ENCODE measurements around the gene COMMD1. TPM values are rescaled to one million over a fixed set of nuclear protein-coding genes. Genes with fewer than 3 reads are reported as not detected.

Gene COMMD1
- polyA plus RNA-seq, 4 donors: 29.1 to 45.4 (median 37.5) TPM

- H3K36me3 ChIP-seq (ENCODE audit: control insufficient read depth in 3 of 3, insufficient read depth in 2 of 3, low read depth in 1 of 3, low read length in 3 of 3): peaks cover 0 to 3% (median 0%) of the 10 kb centered on the region in 3 donors
- peaks cover 4 to 6% (median 5%) of the 10 kb centered on the region in 3 donors for H3K4me1 ChIP-seq (ENCODE audit: control insufficient read depth in 3 of 3, insufficient read depth in 2 of 3, low read depth in 1 of 3, low read length in 2 of 3)
- H3K27ac ChIP-seq (ENCODE audit: low read depth in 1 of 3, low read length in 2 of 3): peak overlapping the region; percentile 78 to 87 (median 83)
- H3K4me3 ChIP-seq (ENCODE audit: low read depth in 1 of 3, low read length in 3 of 3): no peak overlapping the region
- no peaks in the 10 kb centered on the region for H3K27me3 ChIP-seq (ENCODE audit: control insufficient read depth in 3 of 3, insufficient read depth in 3 of 3, low read length in 3 of 3)
- WGBS, 3 donors: 24 to 61% (median 45%) methylated on average over 5 of the region's 5 CpGs
- FAIRE-seq: no peak
- H3K9me3 ChIP-seq (ENCODE audit: control insufficient read depth in 2 of 2, insufficient read depth in 1 of 2, low read depth in 1 of 2, low read length in 1 of 2): peaks cover 0 to 14% of the 10 kb centered on the region in 2 donors
- DNase-seq: peak; percentile 84 to 93
Measured at GRCh38 chr2:61962095-61962984, 56.9 kb downstream of the COMMD1 start.

DNA sequence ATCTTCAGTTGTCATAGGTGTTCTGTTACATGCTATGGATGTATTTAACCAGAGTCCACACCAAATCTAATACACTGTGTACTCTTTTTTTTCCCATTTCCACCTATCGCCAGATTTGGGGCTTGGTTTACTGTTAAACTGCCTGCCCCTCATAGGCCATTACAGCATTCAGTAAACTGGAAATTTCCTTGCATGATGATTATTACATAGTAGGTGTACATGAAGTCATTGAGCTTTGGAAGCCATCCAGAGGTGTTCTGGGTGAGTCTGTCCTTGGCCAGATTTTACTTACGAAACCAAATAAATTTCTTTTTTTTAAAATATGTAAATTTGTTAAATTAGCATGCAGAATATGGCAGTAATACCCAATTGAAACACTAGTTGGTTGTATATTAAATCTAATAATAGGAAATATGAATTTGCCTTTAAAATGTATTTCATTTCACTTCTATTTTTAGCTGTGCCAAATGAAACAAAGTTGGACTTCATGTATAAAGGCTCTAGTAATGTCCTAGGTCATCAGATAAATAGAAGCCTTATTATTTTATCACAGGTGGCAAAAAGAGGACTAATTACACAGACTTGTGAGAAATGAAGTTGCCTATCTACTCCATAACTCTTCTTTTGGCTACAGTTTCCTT lies 60.7 kb downstream of the COMMD1 start:
- Histone ChIP-seq H3K27me3 (ENCODE audit: control insufficient read depth in 3 of 3, insufficient read depth in 3 of 3, low read length in 3 of 3) (no peaks in the 10 kb centered on the region), H3K27ac (ENCODE audit: low read depth in 1 of 3, low read length in 2 of 3) (no peak overlapping the region), H3K4me1 (ENCODE audit: control insufficient read depth in 3 of 3, insufficient read depth in 2 of 3, low read depth in 1 of 3, low read length in 2 of 3) (peaks cover 0 to 4% (median 0%) of the 10 kb centered on the region in 3 donors), H3K4me3 (ENCODE audit: low read depth in 1 of 3, low read length in 3 of 3) (no peak overlapping the region), H3K9me3 (ENCODE audit: control insufficient read depth in 2 of 2, insufficient read depth in 1 of 2, low read depth in 1 of 2, low read length in 1 of 2) (peaks cover 0 to 2% of the 10 kb centered on the region in 2 donors), H3K36me3 (ENCODE audit: control insufficient read depth in 3 of 3, insufficient read depth in 2 of 3, low read depth in 1 of 3, low read length in 3 of 3) (no peaks in the 10 kb centered on the region)
- DNase-seq (no peak), FAIRE-seq (no peak)
- WGBS, 3 donors: 93 to 95% (median 94%) methylated on average over 2 of the region's 2 CpGs

DNA sequence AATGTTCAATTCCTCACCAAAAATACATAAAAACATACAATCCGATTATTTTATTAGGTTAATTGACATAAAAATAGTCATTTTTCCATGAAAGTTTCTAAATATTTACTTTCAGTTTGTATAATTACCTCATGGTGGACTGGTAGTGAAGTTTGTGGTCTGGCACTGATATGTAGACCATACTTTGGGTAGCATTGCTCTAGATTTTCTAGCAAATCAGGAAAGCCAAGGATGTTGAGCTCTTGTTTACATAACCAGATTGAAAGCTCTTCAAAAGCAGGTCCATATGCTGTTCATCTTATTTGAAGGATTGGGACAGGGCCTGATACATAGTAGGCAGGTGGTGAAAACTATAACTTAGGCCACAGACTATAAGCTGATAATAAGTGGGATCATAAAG lies 61.8 kb downstream of the COMMD1 start:
- Histone ChIP-seq H3K9me3 (ENCODE audit: control insufficient read depth in 2 of 2, insufficient read depth in 1 of 2, low read depth in 1 of 2, low read length in 1 of 2) (no peaks in the 10 kb centered on the region), H3K4me1 (ENCODE audit: control insufficient read depth in 3 of 3, insufficient read depth in 2 of 3, low read depth in 1 of 3, low read length in 2 of 3) (peaks cover 0 to 4% (median 0%) of the 10 kb centered on the region in 3 donors), H3K27me3 (ENCODE audit: control insufficient read depth in 3 of 3, insufficient read depth in 3 of 3, low read length in 3 of 3) (no peaks in the 10 kb centered on the region), H3K4me3 (ENCODE audit: low read depth in 1 of 3, low read length in 3 of 3) (no peak overlapping the region), H3K36me3 (ENCODE audit: control insufficient read depth in 3 of 3, insufficient read depth in 2 of 3, low read depth in 1 of 3, low read length in 3 of 3) (no peaks in the 10 kb centered on the region), H3K27ac (ENCODE audit: low read depth in 1 of 3, low read length in 2 of 3) (no peak overlapping the region)
- DNase-seq (no peak), FAIRE-seq (no peak)
- WGBS, 3 donors: 69 to 91% (median 90%) methylated on average over 1 of the region's 1 CpG

- WGBS, 3 donors: 41 to 59% (median 59%) methylated on average over 1 of the region's 1 CpG
Measured at GRCh38 chr2:61969376-61969775, 63.9 kb downstream of the COMMD1 start.

DNA sequence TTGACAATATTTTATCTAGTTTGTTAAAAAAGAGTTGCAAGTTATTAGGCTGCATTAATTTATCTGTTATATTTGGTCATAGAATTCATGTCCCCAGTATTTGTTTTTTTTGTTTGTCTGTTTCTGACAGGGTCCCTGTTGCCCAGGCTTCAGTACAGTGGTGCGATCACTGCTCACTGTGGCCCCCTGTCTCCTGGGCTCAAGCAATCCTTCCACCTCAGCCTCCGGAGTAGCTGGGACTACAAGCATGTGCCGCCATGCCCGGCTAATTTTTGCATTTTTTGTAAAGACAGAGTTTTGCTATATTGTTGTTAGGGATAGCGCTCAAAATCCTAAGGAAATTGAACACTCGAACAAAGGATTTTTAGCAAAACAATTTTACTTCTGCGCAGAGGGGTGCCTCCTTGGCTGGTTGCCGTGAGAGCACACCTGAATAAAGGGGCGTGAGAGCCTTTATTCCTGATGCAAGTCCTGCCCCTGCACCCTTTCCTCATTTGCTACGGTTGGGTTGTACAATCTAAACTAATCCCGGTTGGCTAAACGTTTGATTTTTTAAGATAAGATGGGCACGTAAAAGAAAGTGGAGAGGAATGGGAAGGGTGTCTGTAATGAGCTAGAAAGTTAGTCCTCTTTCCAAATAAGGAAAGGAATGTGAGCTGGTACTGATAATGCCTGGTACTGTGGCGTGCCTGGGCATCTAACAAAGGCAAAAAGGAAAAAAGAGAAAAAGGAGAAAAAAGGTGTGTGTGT lies 65.5 kb downstream of the COMMD1 start:
- Histone ChIP-seq H3K9me3 (ENCODE audit: control insufficient read depth in 2 of 2, insufficient read depth in 1 of 2, low read depth in 1 of 2, low read length in 1 of 2) (no peaks in the 10 kb centered on the region), H3K4me1 (ENCODE audit: control insufficient read depth in 3 of 3, insufficient read depth in 2 of 3, low read depth in 1 of 3, low read length in 2 of 3) (no peaks in the 10 kb centered on the region), H3K36me3 (ENCODE audit: control insufficient read depth in 3 of 3, insufficient read depth in 2 of 3, low read depth in 1 of 3, low read length in 3 of 3) (no peaks in the 10 kb centered on the region), H3K4me3 (ENCODE audit: low read depth in 1 of 3, low read length in 3 of 3) (no peak overlapping the region), H3K27ac (ENCODE audit: low read depth in 1 of 3, low read length in 2 of 3) (no peak overlapping the region), H3K27me3 (ENCODE audit: control insufficient read depth in 3 of 3, insufficient read depth in 3 of 3, low read length in 3 of 3) (no peaks in the 10 kb centered on the region)
- DNase-seq (no peak), FAIRE-seq (no peak)
- WGBS, 3 donors: 77 to 84% (median 83%) methylated on average over 14 of the region's 14 CpGs

More at GRCh38 chr2:61969376-61969775, 63.9 kb downstream of the COMMD1 start:
- Histone ChIP-seq H3K9me3 (ENCODE audit: control insufficient read depth in 2 of 2, insufficient read depth in 1 of 2, low read depth in 1 of 2, low read length in 1 of 2) (no peaks in the 10 kb centered on the region), H3K27ac (ENCODE audit: low read depth in 1 of 3, low read length in 2 of 3) (no peak overlapping the region), H3K36me3 (ENCODE audit: control insufficient read depth in 3 of 3, insufficient read depth in 2 of 3, low read depth in 1 of 3, low read length in 3 of 3) (no peaks in the 10 kb centered on the region), H3K4me3 (ENCODE audit: low read depth in 1 of 3, low read length in 3 of 3) (no peak overlapping the region), H3K4me1 (ENCODE audit: control insufficient read depth in 3 of 3, insufficient read depth in 2 of 3, low read depth in 1 of 3, low read length in 2 of 3) (no peaks in the 10 kb centered on the region), H3K27me3 (ENCODE audit: control insufficient read depth in 3 of 3, insufficient read depth in 3 of 3, low read length in 3 of 3) (no peaks in the 10 kb centered on the region)
- FAIRE-seq (no peak), DNase-seq (no peak)

GRCh38 chr2:61978522-61978921 lies 73.0 kb downstream of the COMMD1 start:
- DNase-seq: peak in 1 of 2 donors; percentile 62
- Histone ChIP-seq H3K27me3 (ENCODE audit: control insufficient read depth in 3 of 3, insufficient read depth in 3 of 3, low read length in 3 of 3) (no peaks in the 10 kb centered on the region), H3K9me3 (ENCODE audit: control insufficient read depth in 2 of 2, insufficient read depth in 1 of 2, low read depth in 1 of 2, low read length in 1 of 2) (peaks cover 0 to 5% of the 10 kb centered on the region in 2 donors), H3K27ac (ENCODE audit: low read depth in 1 of 3, low read length in 2 of 3) (no peak overlapping the region), H3K4me3 (ENCODE audit: low read depth in 1 of 3, low read length in 3 of 3) (no peak overlapping the region), H3K36me3 (ENCODE audit: control insufficient read depth in 3 of 3, insufficient read depth in 2 of 3, low read depth in 1 of 3, low read length in 3 of 3) (no peaks in the 10 kb centered on the region), H3K4me1 (ENCODE audit: control insufficient read depth in 3 of 3, insufficient read depth in 2 of 3, low read depth in 1 of 3, low read length in 2 of 3) (no peaks in the 10 kb centered on the region)
- no peak for FAIRE-seq

GRCh38 chr2:61980758-61981157 lies 75.3 kb downstream of the COMMD1 start:
- no peak for FAIRE-seq
- H3K27ac ChIP-seq (ENCODE audit: low read depth in 1 of 3, low read length in 2 of 3): no peak overlapping the region
- peaks cover 0 to 5% of the 10 kb centered on the region in 2 donors for H3K9me3 ChIP-seq (ENCODE audit: control insufficient read depth in 2 of 2, insufficient read depth in 1 of 2, low read depth in 1 of 2, low read length in 1 of 2)
- H3K27me3 ChIP-seq (ENCODE audit: control insufficient read depth in 3 of 3, insufficient read depth in 3 of 3, low read length in 3 of 3): no peaks in the 10 kb centered on the region
- whole genome bisulfite sequencing, 3 donors: 99 to 100% (median 100%) methylated on average over 1 of the region's 1 CpG
- H3K4me3 ChIP-seq (ENCODE audit: low read depth in 1 of 3, low read length in 3 of 3): no peak overlapping the region
- no peak for DNase-seq
- no peaks in the 10 kb centered on the region for H3K4me1 ChIP-seq (ENCODE audit: control insufficient read depth in 3 of 3, insufficient read depth in 2 of 3, low read depth in 1 of 3, low read length in 2 of 3)
- no peaks in the 10 kb centered on the region for H3K36me3 ChIP-seq (ENCODE audit: control insufficient read depth in 3 of 3, insufficient read depth in 2 of 3, low read depth in 1 of 3, low read length in 3 of 3)

DNA sequence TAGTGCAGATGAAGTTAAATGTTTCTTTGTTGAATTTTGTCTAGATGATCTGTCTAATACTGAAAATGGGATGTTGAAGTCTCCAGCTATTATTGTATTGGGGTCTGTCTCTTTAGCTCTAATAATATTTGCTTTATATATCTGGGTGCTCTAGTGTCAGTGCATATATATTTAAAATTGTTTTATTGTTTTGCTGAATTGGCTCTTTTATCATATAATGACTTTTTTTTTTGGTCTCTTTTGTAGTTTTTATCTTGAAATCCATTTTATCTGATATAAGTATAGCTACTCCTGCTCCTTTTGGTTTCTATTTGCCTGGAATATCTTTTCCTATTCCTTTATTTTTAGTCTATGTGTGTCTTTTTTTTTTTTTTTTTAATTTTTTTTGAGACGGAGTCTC lies 79.2 kb downstream of the COMMD1 start:
- Histone ChIP-seq H3K4me3 (ENCODE audit: low read depth in 1 of 3, low read length in 3 of 3) (no peak overlapping the region), H3K9me3 (ENCODE audit: control insufficient read depth in 2 of 2, insufficient read depth in 1 of 2, low read depth in 1 of 2, low read length in 1 of 2) (peaks cover 0 to 10% of the 10 kb centered on the region in 2 donors), H3K27ac (ENCODE audit: low read depth in 1 of 3, low read length in 2 of 3) (no peak overlapping the region), H3K4me1 (ENCODE audit: control insufficient read depth in 3 of 3, insufficient read depth in 2 of 3, low read depth in 1 of 3, low read length in 2 of 3) (no peaks in the 10 kb centered on the region), H3K27me3 (ENCODE audit: control insufficient read depth in 3 of 3, insufficient read depth in 3 of 3, low read length in 3 of 3) (no peaks in the 10 kb centered on the region), H3K36me3 (ENCODE audit: control insufficient read depth in 3 of 3, insufficient read depth in 2 of 3, low read depth in 1 of 3, low read length in 3 of 3) (peaks cover 0 to 11% (median 0%) of the 10 kb centered on the region in 3 donors)
- FAIRE-seq (no peak), DNase-seq (no peak)
- WGBS, 3 donors: 91 to 94% methylated on average over 1 of the region's 1 CpG; no CpG with 5 or more reads in 1 of the 3 donors
